ENCODE results near the gene METTL24.

METTL24 gene

GRCh38 chr6:110334423-110335180, 23.5 kb downstream of the METTL24 start:
- no peak for DNase-seq (ENCODE audit: low read depth)

GRCh38 chr6:110332281-110332680, 25.9 kb downstream of the METTL24 start:
- no peak for DNase-seq (ENCODE audit: low read depth)

GRCh38 chr6:110331816-110332215, 26.3 kb downstream of the METTL24 start:
- no peak for DNase-seq (ENCODE audit: low read depth)

GRCh38 chr6:110331390-110331789, 26.8 kb downstream of the METTL24 start:
- no peak for DNase-seq (ENCODE audit: low read depth)

- DNase-seq (ENCODE audit: low read depth), result no peak
Measured at GRCh38 chr6:110329714-110330436, 28.3 kb downstream of the METTL24 start.

GRCh38 chr6:110329348-110329713, 28.8 kb downstream of the METTL24 start:
- no peak for DNase-seq (ENCODE audit: low read depth)

- no peak for DNase-seq (ENCODE audit: low read depth)
Measured at GRCh38 chr6:110328259-110328658, 29.9 kb downstream of the METTL24 start.

GRCh38 chr6:110327391-110327790, 30.8 kb downstream of the METTL24 start:
- DNase-seq (ENCODE audit: low read depth), result no peak

GRCh38 chr6:110326609-110327008, 31.5 kb downstream of the METTL24 start:
- no peak for DNase-seq (ENCODE audit: low read depth)

- no peak for DNase-seq (ENCODE audit: low read depth)
Measured at GRCh38 chr6:110326057-110326456, 32.1 kb downstream of the METTL24 start.

- no peak for DNase-seq (ENCODE audit: low read depth)
Measured at GRCh38 chr6:110325197-110325596, 33.0 kb downstream of the METTL24 start.

- DNase-seq (ENCODE audit: low read depth), result no peak
Measured at GRCh38 chr6:110324548-110324947, 33.6 kb downstream of the METTL24 start.

- DNase-seq (ENCODE audit: low read depth), result no peak
Measured at GRCh38 chr6:110323258-110323657, 34.9 kb downstream of the METTL24 start.

- DNase-seq (ENCODE audit: low read depth), result no peak
Measured at GRCh38 chr6:110322874-110323242, 35.3 kb downstream of the METTL24 start.

- DNase-seq (ENCODE audit: low read depth), result no peak
Measured at GRCh38 chr6:110322151-110322873, 35.8 kb downstream of the METTL24 start.

GRCh38 chr6:110320307-110320706, 37.8 kb downstream of the METTL24 start:
- no peak for DNase-seq (ENCODE audit: low read depth)

- no peak for DNase-seq (ENCODE audit: low read depth)
Measured at GRCh38 chr6:110319843-110320242, 38.3 kb downstream of the METTL24 start.

- no peak for DNase-seq (ENCODE audit: low read depth)
Measured at GRCh38 chr6:110319381-110319780, 38.8 kb downstream of the METTL24 start.

- no peak for DNase-seq (ENCODE audit: low read depth)
Measured at GRCh38 chr6:110318971-110319370, 39.2 kb downstream of the METTL24 start.

- no peak for DNase-seq (ENCODE audit: low read depth)
Measured at GRCh38 chr6:110317646-110318045, 40.5 kb downstream of the METTL24 start.

- DNase-seq (ENCODE audit: low read depth), result no peak
Measured at GRCh38 chr6:110317189-110317588, 41.0 kb downstream of the METTL24 start.

- DNase-seq (ENCODE audit: low read depth), result no peak
Measured at GRCh38 chr6:110315869-110316398, 42.2 kb downstream of the METTL24 start.
